Effector memory CD4-positive, alpha-beta T cell (primary cell): ENCODE measurements around the gene YTHDF1.

Experiments used
- DNase-seq, 3 donors: peaks; one replicate each; pipeline ENCODE4 v3.0.0-alpha.2; 2020
- H3K27ac ChIP-seq: 2 replicates; pipeline ENCODE4 v1.7.0; 2013; ENCODE audit warnings: mild to moderate bottlenecking, low read length, moderate library complexity; ENCODE audit not compliant: insufficient read depth, poor library complexity, severe bottlenecking
- H3K27me3 ChIP-seq: replicated peaks from 2 replicates; pipeline ENCODE4 v1.7.0; 2013; ENCODE audit warnings: mild to moderate bottlenecking, low read length; ENCODE audit not compliant: insufficient read depth, control insufficient read depth, poor library complexity, severe bottlenecking
- H3K36me3 ChIP-seq: 2 replicates; pipeline ENCODE4 v1.7.0; 2013; ENCODE audit warnings: mild to moderate bottlenecking, low read length, moderate library complexity; ENCODE audit not compliant: control insufficient read depth, insufficient read depth
- H3K4me1 ChIP-seq: 2 replicates; pipeline ENCODE4 v1.7.0; 2013; ENCODE audit warnings: low read length, mild to moderate bottlenecking; ENCODE audit not compliant: control insufficient read depth, insufficient read depth, poor library complexity, severe bottlenecking
- H3K4me3 ChIP-seq: 2 replicates; pipeline ENCODE4 v1.7.0; 2013; ENCODE audit warnings: low read length, low read depth, mild to moderate bottlenecking; ENCODE audit not compliant: insufficient read depth, poor library complexity, severe bottlenecking
- H3K9me3 ChIP-seq: 2 replicates; pipeline ENCODE4 v1.7.0; 2013; ENCODE audit warnings: mild to moderate bottlenecking, low read length, moderate library complexity; ENCODE audit not compliant: control insufficient read depth

YTHDF1 gene

DNA sequence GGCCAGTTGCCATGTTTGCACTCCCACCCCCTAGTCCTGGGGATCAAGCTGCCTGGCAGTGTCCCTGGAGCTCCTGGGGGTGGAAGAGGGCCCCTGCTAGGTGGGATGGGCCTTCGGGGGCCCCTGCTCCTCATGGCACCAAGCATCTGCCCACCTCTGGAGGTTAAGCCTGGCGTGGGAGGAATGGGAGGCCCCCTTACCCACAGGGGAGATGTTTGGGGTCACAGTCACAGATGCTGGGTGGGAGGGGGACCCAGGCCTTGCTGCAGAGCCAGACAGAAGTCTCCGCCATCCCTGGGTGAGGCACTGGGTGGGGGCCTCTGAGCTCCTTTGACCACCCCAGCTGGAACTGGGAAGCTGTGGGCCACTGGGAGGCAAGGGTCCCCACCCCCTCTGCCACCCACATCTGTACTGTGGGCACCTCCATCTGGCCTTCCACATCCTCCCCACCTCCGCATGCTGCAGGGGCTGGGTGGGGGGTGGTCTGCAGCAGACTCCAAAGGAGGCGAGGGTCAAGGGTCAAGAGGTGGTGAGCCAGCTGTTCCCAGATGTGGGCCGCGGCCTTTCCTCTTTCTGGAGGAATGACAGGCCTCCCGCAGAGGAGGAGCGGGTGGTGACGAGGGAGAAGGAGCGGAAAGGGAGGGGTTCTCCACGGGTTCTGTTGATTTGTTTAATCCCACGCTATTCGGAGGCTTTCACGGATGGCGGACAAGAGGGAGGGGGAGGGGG, 41.5 kb downstream of the YTHDF1 start:
- H3K27me3 ChIP-seq, result peaks cover 56% of the 10 kb centered on the region

DNA sequence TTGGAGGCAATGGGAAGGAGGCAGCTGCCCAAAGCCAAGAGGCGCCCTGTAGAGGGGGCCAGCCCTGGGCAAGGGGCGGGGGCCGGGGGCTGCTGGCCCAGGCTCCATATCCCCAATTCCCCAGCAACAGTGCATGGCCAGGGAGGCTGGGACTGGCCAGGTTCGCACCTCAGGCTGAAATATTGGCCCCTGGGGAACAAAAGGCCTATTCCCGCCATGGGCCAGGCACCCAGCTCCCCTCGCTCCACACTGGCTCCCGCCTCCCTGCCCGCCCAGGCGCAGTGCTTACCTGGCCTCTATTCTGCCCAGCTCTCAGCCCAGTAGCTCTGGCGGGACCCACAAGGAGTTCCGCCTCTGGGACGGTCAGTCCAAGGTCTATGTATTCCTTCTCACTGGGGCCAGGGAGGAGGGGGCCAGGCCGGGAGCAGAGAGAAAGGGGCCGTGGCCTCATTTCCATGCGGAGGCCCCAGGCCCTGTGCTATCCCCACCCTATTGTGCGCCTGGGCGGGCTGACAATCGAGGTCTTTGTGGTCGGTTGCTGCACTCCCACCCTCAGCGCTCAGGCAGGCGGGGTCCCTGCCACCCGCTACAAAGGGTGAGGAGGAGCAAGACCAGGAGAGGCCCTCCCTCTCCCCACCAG, 42.3 kb downstream of the YTHDF1 start:
- DNase-seq, result no peak
- H3K27ac ChIP-seq, result no peak overlapping the region
- H3K4me1 ChIP-seq, result peaks cover 18% of the 10 kb centered on the region
- H3K4me3 ChIP-seq, result no peak overlapping the region
- H3K9me3 ChIP-seq, result no peaks in the 10 kb centered on the region
- H3K27me3 ChIP-seq, result peaks cover 51% of the 10 kb centered on the region
- no peaks in the 10 kb centered on the region for H3K36me3 ChIP-seq

More for the DNA sequence above, 41.5 kb downstream of the YTHDF1 start:
- no peaks in the 10 kb centered on the region for H3K9me3 ChIP-seq
- no peak for DNase-seq
- H3K27ac ChIP-seq, result no peak overlapping the region
- H3K36me3 ChIP-seq, result no peaks in the 10 kb centered on the region
- no peak overlapping the region for H3K4me3 ChIP-seq
- H3K4me1 ChIP-seq, result peaks cover 23% of the 10 kb centered on the region

DNA sequence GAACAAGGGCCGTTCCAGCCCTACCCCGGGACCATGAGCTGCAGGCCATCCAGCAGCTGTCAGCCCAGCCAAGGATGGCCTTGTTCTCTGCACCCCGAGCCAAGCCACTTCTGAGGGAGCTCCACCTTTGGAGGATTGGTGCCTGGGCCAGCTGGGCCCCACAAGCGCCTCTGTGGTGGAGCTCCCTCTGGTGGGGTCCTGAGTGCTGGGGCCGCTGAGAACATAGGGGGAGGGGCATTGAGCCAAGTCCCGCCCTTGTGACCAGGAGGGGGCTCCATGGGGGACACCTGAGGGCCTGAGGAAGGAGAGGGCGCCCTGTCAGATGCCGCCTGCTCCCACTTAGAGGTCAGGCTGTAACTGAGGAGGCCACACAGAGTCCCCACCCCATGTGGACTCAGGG, 43.2 kb downstream of the YTHDF1 start:
- DNase-seq, result no peak
- Histone ChIP-seq H3K4me3 (no peak overlapping the region), H3K36me3 (no peaks in the 10 kb centered on the region), H3K27ac (no peak overlapping the region), H3K9me3 (no peaks in the 10 kb centered on the region), H3K4me1 (peaks cover 10% of the 10 kb centered on the region), H3K27me3 (peaks cover 43% of the 10 kb centered on the region)

DNA sequence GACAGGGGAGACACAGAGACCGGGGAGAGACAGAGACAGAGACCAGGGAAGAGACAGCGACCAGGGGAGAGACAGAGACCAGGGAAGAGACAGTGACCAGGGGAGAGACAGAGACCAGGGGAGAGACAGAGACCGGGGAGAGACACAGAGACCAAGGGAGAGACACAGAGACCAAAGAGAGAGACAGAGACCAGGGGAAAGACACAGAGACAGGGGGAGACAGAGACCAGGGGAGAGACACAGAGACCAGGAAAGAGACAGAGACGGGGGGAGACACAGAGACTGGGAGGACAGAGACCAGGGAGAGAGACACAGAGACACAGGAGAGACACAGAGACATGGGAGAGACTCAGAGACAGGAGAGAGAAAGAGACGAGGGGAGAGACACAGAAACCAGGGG, 43.9 kb downstream of the YTHDF1 start:
- peaks cover 40% of the 10 kb centered on the region for H3K27me3 ChIP-seq
- no peak for DNase-seq
- no peak overlapping the region for H3K4me3 ChIP-seq
- H3K27ac ChIP-seq, result no peak overlapping the region
- peaks cover 7% of the 10 kb centered on the region for H3K4me1 ChIP-seq
- H3K9me3 ChIP-seq, result no peaks in the 10 kb centered on the region
- no peaks in the 10 kb centered on the region for H3K36me3 ChIP-seq

DNA sequence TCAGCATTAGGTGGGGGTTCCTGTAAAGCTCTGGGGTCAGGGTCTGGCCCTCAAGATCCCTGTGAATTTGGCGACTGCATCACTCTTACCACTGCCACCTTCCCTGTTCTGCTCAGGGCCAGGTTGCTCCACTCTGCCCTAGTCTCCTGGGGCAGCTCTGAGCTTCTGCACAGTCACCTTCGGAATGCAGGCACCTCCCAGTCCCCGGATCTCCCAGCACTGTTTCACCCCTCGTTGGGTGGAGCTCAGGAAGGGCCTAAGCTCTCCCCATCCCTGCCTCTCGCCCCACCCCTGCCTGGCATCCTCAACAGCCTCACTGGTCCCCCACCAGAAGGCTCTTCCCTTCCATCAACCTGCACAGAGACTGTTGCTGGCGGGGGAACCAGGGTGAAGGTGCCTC, 46.2 kb downstream of the YTHDF1 start:
- Histone ChIP-seq H3K27me3 (peaks cover 17% of the 10 kb centered on the region), H3K9me3 (no peaks in the 10 kb centered on the region), H3K36me3 (no peaks in the 10 kb centered on the region), H3K4me1 (no peaks in the 10 kb centered on the region), H3K4me3 (no peak overlapping the region), H3K27ac (no peak overlapping the region)
- DNase-seq, result no peak

DNA sequence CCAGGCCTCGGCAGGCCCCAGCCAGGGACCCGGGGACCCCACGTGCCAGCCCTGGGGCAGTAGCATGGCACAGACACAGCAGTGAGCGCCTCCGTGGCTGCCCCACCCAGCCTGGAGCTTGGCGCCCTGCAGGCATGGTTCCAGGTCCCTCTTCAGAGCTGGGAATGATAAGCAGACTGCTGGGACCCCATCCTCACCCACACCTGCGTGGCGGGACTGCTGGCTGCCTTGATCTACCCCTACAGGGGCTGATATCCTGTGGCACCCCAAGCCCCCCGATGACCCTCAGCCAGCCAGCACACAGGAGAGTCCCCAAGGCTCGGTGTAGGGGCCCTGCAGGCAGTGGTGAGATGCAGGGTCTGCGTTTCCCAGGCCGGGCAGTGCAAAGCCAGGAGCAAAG, 47.1 kb downstream of the YTHDF1 start:
- Histone ChIP-seq H3K27me3 (peaks cover 9% of the 10 kb centered on the region), H3K36me3 (no peaks in the 10 kb centered on the region), H3K4me1 (no peaks in the 10 kb centered on the region), H3K4me3 (no peak overlapping the region), H3K9me3 (no peaks in the 10 kb centered on the region), H3K27ac (no peak overlapping the region)
- DNase-seq, result no peak

DNA sequence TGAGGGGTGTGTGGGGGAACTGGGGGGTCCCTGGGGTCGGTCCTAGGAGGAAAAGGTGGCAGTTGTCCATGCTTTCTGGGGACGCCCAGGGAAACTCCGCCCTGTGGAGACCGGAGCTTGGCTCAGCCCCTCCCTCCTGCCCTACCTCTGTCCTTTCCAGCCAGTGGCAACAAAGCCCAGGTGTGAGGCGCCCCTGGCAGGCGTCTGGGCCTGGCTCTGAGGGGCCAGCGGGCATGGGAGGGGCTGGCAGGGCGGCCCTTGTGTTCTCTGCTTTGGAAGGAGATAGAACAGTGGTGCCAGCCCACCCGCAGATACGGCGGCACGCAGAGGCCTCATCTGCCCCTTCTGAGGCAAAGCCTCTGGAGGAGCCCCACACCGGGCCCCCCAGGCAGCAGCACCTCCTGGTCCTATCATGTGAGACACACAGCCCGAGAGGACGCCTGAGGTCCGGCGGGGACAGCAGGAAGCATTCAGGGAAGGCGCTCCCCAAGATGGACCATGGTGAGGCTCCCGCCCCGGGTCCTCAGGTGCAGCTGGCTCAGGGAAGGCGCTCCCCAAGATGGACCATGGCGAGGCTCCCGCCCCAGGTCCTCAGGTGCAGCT, 47.9 kb downstream of the YTHDF1 start:
- H3K27ac ChIP-seq, result no peak overlapping the region
- no peaks in the 10 kb centered on the region for H3K4me1 ChIP-seq
- no peak overlapping the region for H3K4me3 ChIP-seq
- no peaks in the 10 kb centered on the region for H3K9me3 ChIP-seq
- H3K36me3 ChIP-seq, result no peaks in the 10 kb centered on the region
- H3K27me3 ChIP-seq, result peaks cover under 1% of the 10 kb centered on the region
- no peak for DNase-seq

DNA sequence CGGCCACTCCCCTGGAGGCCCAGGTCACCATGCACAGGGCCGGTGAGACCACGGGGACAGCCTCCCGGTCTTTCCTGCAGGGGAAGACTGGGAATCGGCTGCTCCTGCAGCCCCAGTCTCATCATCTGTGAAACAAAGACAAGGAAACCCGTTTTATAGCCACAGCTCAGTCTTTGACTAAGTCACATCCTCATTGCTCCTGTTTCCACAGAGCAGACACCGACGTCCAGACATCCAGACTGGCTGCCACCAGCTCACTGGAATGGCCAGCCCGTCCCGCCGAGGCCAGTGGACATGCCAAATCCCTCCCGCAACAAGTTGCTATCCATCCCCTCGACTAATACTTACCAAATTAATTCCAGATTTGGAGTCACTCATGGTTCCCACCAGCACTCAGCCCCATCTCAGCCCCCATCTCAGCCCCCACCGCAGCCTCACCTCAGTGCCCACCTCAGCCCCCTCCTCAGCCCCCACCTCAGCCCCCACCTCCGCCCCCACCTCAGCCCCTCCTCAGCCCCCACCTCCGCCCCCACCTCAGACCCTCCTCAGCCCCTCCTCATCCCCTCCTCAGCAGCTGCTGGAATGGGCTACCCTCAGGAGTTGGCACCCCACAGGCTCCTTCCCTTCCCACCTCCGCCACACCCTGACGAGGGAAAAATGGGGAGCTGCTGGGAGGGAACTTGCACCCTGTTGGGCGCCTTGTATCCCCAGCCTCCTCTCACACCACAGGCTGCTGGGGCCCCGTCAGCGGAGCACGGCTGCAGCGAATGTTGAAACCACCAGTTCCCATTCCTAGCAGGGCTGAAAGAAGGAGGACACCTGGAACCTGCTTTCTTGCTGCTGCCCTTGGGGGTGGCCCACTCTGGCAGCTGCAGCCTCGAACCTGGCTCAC, 48.7 kb downstream of the YTHDF1 start:
- no peak for DNase-seq
- Histone ChIP-seq H3K9me3 (no peaks in the 10 kb centered on the region), H3K36me3 (no peaks in the 10 kb centered on the region), H3K27me3 (no peaks in the 10 kb centered on the region), H3K4me3 (no peak overlapping the region), H3K4me1 (no peaks in the 10 kb centered on the region), H3K27ac (no peak overlapping the region)

DNA sequence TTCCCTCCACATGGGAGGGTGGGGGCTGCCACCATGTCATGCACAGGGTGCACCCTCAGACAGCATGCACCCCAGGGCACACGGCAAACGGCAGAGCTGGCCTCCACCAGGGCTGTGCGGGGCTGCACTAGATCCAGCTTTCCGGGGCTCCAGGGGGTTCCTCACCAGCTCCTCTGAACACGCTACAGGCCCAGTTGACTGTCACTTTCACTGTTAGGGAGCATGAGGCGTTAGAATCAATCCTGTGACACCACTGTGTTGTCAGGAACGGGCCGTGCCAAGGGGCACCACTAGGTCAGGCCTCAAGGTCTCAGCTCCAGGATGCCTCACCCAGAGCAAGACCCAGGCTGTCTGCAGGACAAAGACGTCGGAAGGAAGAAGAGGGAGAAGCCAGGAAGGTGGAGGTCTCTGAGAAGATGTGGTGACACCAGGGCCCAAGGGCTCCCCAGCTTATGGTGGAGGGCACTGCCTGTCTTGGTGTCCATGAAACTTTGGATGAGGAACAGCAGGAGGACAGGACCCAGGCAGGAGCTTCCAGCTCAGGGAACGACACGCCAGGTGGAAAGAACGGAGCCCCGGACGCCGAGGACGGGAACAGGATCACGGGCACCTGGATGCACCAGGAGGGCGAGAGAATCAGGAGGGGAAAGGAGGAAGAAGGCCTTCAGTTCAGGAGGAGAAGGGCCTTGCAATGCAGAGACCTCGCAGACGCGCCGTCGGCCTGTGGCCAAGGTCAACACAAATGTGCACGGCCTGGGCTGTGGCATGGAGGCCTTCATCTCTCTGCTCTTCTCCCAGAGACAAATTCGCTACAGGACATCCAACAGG, 49.5 kb downstream of the YTHDF1 start:
- H3K4me3 ChIP-seq, result no peak overlapping the region
- H3K27ac ChIP-seq, result no peak overlapping the region
- peaks cover 2% of the 10 kb centered on the region for H3K27me3 ChIP-seq
- no peak for DNase-seq
- H3K36me3 ChIP-seq, result no peaks in the 10 kb centered on the region
- no peaks in the 10 kb centered on the region for H3K9me3 ChIP-seq
- no peaks in the 10 kb centered on the region for H3K4me1 ChIP-seq
